Stimulated activated CD4-positive, alpha-beta T cell treated with anti-CD3 and anti-CD28 coated beads, Interleukin-4, amount 100 ng/mL, for 4 hours (primary cell): Measurements from ENCODE around the gene ENTR1.
A peak's percentile ranks its signal among the peaks of the same experiment; 100 is the strongest.
"Not testable (repeated sequence)": the region's sequence is repeated elsewhere in the genome, so short reads cannot be mapped to it uniquely, and the experiment has no call there.

Source experiments
- DNase-seq, 2 experiments: peaks; one replicate each; pipeline ENCODE4 v3.0.0-alpha.2; 2020

ENTR1 gene

DNA sequence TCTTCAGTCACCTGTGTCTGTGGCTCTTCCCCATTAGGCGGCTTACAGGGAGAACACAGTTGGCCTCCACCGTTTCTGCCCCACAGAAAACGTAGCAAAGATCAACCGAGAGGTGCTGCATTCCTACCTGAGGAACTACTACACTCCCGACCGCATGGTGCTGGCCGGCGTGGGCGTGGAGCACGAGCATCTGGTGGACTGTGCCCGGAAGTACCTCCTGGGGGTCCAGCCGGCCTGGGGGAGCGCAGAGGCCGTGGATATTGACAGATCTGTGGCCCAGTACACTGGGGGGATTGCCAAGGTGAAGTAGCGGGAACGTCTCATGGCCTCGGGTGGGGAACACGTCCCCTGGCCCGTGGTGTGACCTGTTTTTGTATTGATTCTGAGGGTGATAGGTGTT, 6.5 kb upstream of the ENTR1 start:
- no peak for DNase-seq

DNA sequence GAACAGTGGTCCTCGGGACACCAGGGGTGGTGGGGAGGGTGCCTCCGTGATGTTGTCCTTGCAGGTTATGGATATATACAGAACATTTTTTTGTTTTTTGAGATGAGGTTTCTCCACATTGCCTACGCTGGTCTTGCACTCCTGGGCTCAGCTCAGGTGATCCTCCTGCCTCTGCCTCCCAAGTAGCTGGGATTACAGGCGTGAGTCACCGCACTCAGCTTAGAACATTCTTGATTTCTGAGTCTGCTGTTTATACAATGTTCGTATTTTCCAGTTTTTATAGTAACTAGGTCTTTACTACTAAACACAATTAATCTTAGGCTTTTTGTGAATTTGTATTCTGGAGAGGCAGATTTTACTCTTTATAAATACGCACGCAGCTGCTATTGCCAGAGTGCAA, 6.0 kb upstream of the ENTR1 start:
- DNase-seq, result no peak

DNA sequence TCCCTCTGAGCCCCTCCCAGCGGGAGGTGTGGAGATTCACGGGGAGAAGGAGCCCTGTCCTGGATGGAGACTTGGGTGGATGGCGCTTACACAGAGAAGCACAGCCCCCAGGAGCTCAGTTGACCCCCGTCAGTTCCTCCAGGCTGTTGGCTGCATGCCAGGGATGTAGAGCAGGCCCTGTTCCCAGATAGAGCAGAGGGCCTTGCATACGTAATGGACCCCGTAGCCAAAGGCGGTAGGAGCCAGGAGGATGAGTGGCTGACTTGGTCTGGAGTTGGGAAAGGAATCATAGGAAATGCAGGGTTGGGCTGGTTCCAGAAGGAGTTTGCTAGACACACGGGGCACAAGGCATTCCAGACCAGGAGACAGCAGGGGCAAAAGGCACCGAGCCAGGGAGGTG, 2.5 kb upstream of the ENTR1 start:
- no peak for DNase-seq

DNA sequence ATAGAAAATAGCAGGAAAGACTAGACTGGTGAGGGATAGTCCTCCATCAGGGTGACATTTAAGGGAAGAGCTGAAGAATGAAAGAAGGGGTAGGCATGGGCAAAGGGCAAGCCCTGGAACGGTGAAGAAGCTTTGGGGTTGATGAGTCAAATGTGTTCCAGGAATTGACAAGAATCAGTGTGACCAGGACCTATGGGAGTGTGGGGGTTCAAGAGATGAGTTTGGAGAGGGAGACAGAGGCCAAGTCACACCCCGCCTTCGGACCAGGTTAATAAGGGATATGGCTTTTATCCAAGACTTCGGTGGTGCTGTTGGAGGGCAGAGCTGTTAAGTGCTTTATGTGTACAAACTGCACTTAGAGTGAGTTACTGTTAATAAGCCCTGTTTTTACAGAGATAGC, 964 bp upstream of the ENTR1 start:
- DNase-seq, result no peak

DNA sequence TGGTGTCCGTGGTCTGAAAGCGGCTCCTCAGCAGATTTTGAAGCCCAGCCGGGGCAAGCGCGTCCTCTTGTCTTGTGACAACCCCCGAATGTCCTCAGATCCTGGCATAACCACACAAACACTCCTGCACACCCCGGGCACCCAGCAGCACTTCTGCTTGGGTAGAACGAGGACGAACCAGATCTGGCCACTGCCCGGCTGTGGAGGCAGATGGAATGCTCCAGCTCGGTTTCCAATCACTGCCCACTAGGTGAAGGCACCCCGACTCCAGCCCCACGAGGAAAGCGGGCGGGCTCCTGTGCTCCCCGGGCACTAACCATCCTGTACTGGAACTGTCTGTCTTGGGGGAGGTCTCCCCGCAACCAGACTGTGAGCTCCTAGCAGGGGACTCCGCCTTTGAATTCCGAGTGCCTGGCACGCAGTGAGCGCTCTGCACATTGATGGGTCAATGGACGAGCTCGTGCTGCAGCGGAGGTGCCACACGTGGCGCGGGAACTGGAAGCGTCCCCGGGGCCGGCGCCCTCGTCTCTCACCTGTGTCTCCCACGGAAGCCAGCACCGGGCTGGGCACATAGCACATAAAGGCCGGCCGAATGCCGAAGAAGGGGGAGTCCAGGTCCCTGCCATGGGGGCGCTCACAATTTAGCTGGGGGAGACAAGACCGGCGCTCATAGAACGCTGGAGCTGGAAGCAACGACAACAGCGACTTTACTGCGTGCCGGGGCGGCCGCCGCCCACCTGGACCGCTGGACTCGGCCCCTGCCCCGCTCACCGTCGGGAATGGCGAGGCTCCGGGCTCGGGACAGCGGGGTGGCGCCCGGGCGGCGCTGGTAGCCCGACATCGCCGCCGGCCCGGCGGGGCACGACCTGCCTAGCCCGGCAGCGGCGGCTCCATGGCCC, 608 bp downstream of the ENTR1 start:
- DNase-seq, result peak; percentile 32

DNA sequence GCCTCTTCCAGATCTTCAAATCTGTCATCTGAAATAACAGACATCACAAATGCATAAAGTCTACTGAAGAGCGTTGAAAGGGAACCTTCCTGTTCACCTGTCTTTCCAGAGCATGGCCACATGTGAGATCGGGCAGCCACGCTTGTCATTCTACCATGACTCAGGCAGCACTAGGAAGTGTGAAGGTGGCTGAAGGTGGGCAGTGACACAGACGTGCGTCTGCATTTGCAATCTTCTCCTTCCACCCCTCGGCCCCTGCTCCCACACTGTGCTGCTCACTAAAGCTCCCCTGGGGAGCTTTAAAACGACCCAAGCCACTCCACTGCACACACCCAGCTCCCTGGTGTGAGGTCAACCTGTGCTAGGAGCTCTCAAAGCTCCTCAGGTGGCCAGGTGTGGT, 2.5 kb downstream of the ENTR1 start:
- no peak for DNase-seq

DNA sequence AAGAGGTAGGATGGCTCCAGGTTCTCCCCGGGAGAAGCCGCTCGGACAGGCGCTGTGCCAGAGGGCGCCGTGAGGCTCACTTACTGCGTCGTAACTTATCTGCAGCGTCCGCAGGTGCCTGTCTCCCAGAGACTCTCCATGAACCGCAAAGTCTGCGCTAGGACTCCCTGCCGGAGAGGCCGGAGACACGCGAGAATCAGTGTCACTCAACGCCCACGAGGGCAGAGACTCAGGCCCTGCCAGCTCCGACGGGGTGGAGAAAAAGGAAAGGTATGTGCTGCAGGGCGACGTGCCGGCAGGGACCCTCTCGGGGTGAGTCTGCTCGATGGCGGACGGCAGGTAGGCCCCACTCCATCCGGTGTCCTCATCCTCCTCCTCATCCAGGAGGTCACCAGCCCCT, 3.4 kb downstream of the ENTR1 start:
- DNase-seq, result not testable (repeated sequence)

DNA sequence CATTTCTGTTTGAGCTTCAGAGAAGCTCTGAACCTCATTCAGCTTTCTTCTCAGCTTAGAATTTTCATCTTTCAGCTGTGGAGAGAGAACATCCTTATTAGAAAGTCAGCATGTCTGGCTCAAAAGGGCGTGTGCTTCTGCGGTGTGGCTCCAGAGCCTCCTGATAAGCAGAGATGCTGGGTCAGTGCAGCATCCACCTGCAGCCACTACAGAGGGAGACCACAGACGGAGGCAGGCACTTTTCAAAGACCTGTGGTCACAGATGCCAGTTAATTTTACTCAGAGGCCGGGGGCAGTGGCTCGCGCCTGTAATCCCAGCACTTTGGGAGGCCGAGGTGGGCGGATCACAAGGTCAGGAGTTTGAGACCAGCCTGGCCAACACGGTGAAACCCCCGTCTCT, 4.5 kb downstream of the ENTR1 start:
- not testable (repeated sequence) for DNase-seq

DNA sequence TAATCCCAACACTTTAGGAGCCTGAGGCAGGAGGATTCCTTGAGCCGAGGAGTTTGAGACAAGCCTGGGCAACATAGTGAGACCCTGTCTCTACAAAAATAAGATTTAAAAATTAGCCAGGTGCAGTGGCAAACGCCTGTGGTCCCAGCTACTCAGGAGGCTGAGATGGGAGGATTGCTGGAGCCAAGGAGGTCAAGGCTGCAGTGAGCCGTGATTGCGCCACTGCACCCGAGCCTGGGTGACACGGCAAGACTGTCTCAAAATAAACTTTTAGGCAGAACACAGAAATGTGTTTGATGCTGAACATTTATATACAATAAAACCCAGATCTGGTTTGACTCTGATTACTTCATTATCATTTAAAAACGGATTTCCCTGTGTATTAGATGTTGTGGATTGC, 4.9 kb downstream of the ENTR1 start:
- DNase-seq, result no peak

DNA sequence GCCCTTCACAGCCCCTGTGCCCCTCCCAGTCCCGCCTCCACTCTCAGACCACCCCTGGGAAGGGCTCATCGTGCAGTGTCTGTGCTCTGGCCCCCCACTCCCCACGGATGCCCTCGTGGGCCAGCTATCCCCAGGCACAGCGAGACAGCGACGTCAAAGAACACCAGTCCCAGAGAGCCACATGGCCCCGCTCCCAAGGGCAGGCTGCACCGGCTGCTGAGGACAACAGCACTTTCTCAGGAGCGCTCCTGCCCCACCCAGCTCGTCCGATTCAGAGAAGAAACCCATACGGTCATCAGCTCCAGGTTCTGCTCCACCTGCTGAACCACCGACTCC, 5.6 kb downstream of the ENTR1 start:
- no peak for DNase-seq

DNA sequence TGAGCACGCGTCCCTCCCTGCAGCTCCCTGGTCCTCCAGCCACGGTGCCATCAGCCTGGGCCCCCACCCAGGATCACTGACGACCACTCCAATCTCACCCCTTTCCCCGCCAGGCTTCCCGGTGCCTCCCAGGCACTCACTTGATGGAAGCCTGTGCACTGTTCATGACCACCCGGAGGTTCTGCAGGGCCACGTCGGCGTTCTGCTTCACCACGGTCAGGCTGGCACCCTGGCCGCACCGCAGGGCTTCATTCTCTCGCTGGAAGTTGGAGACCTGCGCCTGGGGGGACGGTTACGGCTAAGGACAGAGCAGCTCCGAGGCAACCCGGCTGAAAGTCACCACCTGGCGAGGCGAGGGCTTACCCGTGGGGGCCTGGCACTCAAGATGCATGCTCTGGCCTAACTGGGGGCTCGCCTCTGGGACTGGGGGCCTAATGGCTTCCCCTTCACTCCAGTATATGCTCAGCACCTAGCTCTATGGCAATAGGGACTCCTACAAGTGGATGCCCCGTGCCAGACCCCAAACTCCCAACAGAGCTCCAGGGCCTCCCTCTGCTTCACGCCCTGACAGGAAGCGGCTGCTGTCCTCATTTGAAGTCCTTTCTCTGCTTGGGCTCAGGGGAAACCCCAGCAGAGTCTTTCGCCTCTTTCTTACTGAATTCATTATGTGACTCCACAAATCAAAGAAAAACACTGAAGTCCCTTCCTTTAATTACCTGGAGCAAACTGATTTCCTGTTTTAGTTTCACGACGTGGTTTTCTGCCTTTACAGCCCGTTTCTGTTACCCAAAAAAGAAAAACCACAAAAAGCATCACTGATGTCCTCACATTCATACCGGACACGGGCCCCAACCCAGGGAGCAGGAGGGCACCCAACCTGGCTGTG, 6.3 kb downstream of the ENTR1 start:
- peak; percentile 40 to 45 for DNase-seq

DNA sequence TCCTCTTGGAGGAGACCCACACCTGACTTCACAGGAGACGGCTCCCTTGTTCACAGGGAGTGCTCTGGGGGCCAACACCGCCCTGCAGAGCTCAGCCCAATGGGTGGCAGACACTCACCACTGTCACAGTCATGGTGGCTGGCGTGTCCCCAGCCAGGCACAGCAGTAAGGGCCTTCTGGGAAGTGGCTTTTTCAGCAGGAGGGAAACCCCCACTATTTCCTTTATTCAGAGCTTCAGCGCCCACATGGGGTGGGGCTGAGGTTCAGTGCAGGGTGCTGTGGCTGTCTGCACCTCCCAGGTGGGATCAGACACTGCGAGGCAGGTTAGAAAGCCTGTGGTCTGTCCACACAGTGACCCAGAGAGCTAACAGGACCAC, 6.9 kb downstream of the ENTR1 start:
- peak; percentile 64 to 86 for DNase-seq

DNA sequence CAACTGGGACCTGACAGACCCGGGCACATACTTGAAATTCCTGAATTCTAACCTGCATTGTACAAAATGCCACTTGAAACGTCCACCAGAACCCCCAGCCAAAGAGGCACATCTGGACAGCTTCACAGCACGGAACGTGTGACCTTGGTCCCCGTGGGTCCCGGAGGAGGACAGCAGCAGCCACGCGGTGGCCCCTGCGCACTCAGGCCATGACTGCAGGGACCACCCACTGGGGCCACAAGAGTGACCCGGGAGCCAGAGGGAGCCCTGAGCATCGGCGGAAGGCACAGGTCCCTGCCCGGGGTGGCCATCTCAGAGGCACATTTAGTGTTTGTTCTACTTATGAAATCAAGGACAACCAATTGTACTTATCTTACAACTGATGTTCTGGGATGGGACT, 8.3 kb downstream of the ENTR1 start:
- no peak for DNase-seq

DNA sequence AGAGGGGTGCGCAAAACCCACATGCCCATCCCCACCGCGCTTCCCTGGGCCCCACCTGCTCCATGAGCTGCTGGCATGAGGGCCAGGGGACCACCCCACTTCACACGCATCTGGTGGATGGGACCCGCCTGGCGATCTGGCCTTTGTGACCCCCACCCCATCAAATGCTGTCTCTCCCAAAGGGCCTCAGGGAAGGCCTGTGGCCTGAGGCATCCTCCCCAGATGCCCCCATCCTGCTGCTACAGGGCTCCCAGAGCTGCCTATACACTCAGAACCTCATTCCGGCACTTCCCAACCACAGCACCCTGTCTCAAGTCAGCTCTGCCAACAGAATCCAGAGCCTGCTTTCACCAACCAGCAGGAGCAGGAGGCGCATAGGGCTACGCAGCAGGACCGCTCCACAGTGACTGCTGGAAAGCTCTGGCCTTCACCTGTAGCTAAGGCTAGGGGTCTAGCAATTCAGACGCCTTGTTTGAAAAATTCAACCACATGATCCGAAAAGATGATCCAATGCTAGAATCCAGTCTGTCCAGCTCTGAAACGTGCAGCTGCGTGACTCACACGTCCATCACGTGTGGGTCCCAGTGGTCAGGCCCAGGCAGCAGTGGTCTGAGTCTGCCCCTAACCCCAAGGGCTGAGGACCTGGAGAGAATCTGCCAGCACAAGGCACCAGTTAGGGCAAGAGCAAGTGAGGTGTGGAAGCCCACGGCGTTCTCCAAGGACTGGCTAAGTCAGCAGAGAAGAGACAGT, 9.1 kb downstream of the ENTR1 start:
- DNase-seq, result no peak

DNA sequence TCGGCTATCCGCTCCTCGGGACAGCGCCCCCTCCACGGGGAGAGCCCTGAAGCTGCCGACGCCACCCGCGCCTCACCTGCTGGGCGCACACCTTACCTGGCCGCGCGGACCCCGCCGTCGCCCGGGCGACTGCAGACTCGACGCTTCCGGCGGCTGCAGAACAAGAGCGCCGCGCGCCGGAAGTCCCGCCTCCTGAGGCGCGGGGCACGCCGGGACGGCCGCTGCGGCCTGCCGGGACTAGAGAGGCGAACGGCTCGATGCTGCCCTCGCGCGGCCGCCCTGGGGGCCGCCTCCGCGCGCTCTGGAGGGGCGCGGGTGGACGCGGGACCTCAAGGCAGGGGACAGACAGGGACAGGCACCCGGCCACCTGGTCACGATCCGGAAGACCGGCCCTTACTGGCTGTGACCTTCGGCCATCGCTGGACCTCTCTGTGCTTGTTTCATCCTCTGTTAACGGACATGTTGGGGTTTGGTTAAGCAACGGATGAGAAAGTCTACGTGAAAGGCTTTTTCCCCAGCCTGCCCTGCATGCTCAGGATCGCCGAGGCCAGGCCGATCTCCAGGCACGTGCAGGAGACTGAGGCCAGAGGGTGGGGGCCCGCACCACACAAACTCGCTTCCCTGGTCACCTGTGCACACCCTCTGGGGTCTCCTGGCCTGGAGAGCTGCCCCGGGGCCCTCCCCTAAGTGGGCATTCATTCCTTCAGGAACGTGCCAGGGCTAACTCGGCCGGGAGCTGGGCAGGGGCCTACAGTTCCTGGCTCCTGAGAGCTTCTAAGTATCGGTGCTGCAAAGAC, 10.2 kb downstream of the ENTR1 start, which contains the start of gene SNAPC4:
Gene SNAPC4 (minus strand): TSS at position 133 of the 797 bp plus-strand sequence. CDS start 1,742 bp downstream, outside the sequence.
- DNase-seq, result peak; percentile 84 to 90

DNA sequence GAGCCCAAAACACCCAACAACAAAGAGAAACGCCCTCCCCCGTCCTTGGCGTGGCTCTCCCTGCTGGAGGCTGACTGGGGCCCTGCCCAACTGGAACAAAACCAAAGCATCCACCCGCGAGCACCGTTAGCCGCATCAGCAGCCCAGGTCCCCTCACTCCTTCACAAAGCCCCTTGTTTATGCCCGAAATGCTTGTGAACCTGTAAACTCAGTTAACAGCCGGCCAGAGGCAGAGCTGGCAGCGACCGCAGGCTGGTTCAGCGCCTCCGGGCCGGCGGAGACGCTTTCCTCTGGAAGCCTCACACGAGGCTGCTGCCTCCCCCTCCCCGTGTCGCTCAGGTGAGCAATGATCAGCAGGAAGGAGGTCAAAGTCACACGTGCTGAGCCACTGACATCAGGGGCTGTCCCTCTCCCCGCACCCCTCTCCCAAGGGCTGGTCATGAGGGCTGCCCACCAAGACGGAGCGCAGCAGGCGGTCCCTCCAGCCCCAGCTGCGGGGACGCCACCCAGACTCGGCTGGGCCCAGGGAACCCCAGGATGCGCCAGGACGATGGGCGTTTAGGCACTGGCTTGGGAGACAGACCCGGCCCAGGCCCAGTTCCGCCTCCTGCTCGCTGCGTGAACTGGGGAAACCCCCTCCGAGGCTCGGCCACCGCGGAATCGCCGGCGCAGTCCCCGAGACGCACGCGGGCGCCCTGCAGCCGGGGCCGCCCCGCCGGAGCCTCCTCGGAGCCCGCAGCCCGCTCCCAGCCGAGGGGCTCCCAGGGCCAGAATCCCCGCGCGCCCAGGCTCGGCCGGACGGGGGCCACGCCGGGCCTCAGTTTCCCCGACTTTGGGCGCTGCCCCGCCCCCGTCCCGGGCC, 11.0 kb downstream of the ENTR1 start:
- peak; percentile 45 to 56 for DNase-seq

DNA sequence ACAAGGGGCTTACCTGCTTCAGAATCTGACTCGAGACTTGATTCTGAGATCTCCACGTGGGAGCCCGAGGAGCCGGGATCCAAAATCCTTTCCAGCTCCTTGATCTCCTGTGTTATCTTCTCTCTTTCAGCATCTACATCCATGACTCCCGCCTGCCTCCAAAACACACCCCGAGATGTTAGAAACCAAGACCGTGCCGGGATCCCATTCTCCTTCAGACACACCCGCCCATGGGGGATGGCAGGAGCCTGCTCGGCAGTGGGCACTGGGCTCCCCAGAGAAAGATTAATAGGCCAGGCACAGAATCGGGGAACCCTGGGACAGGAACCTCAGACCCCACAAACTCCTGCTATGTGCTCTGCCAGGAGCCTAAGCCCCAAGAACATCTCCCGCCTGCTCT, 12.1 kb downstream of the ENTR1 start:
- no peak for DNase-seq

DNA sequence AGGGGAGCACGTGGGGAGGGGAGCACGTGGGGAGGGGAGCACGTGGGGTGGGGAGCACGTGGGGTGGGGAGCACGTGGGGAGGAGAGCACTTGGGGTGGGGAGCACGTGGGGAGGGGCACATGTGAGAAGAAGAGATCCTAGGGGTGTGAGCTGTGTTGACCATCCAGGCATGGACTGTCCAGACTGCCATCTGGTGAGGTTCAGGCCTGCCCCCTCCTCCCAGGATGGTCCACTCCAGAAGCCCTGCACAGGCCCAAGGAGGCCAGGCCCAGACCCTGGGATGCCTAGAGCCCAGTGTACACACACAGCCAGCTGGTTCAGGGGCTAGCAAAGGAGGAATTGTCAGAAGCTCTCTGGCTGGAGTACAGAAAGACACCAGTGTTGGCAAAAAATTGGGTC, 12.8 kb downstream of the ENTR1 start:
- no peak for DNase-seq

DNA sequence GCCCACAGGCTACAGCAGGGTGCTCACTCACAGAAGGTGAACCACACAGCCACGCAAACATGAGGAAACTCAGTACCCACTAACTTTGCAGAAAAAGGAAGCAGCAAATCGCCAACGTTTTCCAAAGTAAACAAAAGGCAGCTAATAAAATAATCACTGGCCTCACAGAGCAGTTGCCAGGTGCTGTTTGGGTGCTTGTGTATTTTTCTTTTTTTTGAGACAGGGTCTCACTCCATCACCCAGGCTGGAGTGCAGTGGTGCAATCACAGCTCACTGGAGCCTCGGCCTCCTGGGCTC, 14.2 kb downstream of the ENTR1 start:
- no peak for DNase-seq

DNA sequence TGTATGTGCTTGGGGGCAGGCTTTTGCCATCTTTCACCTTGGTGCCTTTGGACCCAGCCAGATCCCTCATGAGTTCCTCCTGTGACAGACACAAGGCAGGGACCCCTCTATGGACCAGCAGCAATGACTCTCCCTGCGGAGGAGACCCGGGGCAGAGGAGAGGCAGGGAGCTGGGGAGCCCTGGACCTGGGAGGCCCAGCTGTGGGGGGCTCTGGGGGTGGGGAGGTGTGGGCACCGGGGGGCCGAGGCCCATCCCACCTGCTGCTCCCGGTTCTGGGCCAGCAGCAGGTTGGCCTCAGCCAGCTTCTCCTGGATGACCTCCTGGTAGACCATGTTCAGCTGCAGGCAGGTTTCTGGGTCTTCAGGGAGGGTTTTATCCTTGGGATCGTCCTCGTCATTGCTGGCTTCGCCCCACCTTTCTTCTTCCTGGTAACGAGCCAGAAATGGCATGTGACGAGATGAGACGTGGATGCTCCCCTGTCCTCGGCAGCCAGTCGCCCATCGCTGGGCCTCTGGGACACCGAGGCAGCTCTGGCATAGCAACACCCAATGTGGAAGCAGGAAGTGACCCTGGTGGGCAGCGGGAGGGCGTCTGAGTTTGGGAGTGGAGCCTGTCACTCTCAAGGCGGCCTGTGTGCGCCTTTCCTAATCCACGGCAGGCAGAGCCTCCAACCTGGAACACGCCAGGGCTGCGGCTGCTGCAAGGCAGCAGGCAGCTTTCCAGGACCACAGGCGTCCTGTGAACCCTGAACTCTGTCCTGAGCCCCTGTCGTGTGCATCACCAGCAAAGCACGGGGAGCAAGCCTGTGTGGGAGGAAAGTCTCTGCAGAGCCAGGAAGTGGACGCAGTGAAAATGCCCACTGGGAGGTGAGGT, 14.8 kb downstream of the ENTR1 start:
- no peak for DNase-seq

DNA sequence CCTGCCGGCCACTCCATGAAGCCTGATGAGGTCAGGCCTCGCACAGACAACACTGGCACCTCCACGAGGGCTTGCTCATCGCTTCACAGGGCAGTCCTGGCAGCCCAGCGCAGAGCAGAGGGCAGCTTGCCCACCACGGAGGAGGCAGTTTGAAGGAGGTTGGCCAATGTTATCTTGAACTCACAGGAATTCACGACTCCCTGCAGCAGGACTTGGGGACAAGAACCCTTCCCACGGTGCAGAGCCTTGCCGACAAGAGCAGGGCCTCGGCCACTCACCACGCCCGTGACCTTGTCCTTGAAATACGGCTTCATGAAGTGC, 15.4 kb downstream of the ENTR1 start:
- no peak for DNase-seq
